GM18873 (cell line): ENCODE results near the gene WWOX.

Experiments used
- ATAC-seq: cut with Tn5 transposase; IDR thresholded peaks from one replicate; pipeline ENCODE4 v1.9.1; 2021; ENCODE audit warnings: mild to moderate bottlenecking, moderate library complexity, moderate number of reproducible peaks; ENCODE audit not compliant: unreplicated experiment, low FRiP score

The WWOX gene

DNA sequence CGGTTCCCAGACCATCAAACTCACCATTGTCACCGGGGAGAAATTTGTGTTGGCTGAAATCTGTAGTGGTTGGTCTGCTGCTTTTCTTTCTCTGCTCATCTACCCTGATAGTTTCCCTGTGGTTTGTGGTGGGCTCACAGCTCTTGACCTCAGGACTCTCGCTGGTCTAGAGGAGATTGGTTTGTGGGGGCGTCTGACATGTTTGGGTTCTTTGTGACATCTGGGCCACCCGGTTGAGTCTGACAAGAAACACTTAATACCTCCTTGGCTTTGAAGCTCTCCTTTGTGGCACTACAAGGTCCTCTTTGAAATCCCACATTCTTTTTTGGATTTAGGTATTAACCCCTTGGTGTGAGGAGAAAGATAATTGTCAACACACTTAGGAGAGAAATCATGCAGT is 662.0 kb downstream of the WWOX start:
- peak; percentile 56 for ATAC-seq

- no peak for ATAC-seq
Observed at GRCh38 chr16:78762222-78762621, 662.8 kb downstream of the WWOX start.

DNA sequence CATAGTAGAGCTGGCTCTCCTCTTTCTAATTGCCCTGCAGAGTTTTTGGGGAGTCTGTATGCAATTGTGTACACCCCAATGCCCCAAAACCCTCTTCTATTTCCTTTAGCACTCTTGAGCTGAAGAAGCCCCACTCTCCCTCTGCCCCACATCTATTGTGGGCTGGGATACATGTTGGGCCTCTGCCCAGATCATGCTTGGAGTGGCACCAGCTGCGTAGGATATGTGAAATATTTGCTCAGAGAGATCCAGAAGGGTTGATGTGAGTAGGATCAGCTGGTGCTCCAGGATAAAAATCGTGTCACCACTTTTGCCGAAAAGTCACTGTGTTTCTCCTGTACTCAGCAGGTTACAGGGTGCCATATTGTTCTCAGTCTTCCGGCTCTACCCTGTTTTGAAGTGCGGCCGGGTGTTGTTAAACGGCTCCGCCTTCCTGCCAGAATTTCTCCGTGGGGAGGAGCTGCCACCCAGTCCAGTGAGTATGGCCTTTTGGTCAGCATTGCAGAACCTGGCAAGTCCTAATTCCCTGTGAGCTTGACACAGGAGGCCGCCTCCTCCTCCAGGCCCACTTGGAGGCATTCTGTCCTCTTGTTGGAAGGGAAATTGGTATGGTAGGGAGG is 664.5 kb downstream of the WWOX start:
- ATAC-seq: no peak

- ATAC-seq: no peak
Observed at GRCh38 chr16:78764478-78764877, 665.0 kb downstream of the WWOX start.

GRCh38 chr16:78768226-78768625 is 668.8 kb downstream of the WWOX start:
- no peak for ATAC-seq

GRCh38 chr16:78768718-78769117 is 669.3 kb downstream of the WWOX start:
- ATAC-seq: peak; percentile 65

DNA sequence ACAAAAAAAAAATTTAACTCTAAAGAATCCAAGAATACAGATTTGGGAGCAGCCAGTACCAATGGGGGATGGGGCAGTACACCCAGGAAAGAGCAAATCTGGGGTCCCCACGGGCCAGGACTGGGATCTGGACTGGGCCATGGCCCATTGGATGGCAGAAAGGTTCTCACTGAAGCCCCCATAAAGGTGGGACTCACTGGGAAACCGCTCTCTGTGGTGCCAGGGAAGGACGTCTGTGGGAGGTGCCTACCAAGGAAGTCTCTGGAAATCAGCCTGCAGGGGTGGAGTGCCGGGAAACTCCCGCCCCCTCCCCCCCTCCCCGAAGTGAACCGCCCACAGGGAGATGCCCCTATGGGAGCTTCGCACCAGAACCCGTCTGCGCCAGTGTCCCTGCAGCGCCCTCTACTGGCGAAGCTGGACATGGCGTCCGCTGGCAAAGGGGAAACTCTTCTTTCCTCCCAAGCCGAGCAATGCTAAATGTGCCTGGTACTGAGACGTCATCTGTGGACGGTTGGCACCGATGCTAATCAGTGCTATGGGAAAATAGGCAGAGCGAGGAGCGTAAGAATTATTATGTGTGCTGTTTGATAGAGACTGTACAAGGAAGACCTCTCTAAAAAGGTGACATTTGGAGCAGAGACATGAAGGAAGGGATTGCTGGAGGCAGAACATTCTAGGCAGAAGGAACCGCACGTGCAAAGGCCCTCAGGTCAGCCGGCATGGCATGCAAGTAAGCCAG is 671.1 kb downstream of the WWOX start:
- ATAC-seq: no peak

DNA sequence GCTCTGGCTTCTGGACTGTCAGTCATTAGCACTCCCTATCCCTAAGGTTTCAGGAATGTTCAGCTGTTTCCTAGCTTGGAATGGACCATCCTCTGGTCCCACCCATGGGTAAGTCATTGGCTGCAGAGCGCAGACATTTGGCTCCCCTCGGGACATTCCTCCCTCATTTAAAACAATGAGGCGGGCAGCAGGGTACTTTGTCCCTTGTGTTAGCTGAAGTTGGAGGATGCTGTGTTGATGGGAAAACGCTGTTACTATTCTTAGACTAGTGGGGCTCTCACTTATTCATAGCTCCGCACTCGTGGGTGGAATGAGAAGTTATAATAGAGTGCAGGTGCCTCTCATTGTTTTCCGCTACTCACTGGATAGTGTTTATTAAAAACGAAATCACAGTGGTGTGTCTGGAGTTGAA is 673.8 kb downstream of the WWOX start:
- ATAC-seq: no peak

- no peak for ATAC-seq
Observed at GRCh38 chr16:78773706-78774105, 674.3 kb downstream of the WWOX start.

DNA sequence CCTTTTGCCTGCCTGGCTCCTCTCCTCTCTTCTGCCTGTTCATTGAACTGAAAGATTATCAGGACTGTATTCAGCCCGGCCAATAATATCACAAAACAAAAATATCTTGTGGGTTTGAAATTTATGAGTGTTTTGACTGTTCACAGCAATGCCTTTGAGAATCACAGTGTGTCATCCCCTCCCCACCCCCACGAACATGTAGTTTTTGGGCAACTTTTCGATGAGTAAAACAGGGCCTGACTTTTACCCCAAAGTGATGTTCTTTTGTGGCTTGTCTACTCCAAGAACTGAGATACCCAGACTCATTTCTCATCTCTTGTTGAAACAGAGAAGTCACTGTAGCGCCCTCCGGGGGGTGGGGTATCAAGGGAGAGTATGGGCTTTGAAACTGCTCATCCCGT is 675.7 kb downstream of the WWOX start:
- ATAC-seq: no peak

DNA sequence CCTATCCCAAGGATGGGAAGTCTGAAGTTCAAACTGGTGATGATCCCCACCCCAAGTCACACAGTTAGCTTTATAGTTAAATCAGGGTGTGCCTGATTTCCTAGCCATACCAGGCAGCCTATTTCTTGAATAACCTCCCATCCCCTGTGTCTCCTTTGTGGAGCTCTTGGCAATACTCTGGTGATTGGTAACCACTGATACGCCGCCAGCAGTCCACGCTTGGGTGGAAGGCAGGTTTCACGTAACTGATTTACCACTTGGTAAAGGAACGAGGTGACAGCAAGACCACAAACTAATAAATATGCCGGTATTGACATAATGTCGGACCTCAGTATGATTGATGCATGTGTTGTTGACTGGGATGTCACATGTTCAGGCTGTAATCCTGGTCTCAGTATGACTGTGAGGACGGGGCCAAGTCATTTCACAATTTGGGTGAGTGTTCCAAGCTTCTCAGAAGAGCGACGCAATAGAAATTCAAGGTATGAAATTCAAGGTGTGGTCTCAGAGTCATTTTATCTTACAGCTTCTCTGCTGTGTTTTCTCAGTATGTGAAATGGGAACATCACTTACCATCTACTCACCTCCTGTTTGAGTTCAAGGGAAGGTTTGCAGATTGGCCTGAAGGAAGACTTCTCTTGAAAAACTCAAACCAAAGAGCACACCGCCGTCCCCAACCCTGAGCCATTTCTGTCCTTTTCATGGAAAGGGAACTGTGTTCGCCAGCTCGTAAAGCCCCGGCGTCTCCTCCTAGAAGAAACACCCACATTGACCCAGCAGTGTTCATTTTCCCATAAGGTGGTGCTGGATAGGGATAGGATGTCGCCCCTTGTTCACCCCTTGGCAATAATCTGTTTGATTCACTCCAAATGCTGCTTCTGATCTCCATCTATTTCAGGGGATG is 678.9 kb downstream of the WWOX start:
- peak; percentile 74 for ATAC-seq

DNA sequence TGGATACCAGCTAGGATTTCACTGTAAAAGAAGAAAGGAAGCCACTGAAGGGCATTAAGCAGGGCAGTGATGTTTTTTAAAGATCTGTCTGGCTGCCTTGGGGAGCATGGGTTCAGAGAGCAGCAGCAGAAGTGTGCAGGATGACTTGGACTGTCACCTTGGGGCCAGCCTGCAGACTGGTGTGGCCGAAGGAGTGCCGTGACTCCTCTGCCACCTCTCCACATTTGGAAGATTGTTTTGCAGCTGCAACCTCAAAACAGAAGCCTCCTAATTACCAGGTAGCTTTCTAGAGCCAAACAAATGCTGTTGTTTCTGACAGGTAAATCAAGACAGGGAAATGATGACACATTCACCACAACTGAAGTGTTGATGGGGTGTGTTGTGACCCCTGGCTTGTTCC is 681.4 kb downstream of the WWOX start:
- no peak for ATAC-seq

GRCh38 chr16:78782572-78782971 is 683.1 kb downstream of the WWOX start:
- no peak for ATAC-seq

- ATAC-seq: no peak
Observed at GRCh38 chr16:78783570-78784079, 684.2 kb downstream of the WWOX start.

DNA sequence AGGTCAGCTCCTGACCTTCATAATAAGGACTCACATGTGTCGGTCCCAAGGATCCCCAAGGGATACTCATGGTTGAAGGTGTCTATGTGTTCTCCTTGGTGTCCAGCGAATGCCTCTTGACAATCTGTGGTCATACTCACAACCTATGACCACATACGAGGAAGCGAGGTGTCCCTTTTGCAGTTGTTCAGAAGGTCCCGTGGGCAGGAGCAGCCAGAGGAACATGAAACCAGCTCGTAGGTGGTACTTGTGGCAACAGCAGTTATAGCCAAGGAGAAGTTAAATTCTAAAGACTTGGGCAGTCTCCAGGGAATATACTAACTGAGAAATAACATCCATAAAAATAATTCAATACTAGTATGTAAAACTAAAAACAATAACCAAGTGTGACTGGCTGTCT is 685.3 kb downstream of the WWOX start:
- no peak for ATAC-seq

GRCh38 chr16:78785218-78785617 is 685.8 kb downstream of the WWOX start:
- no peak for ATAC-seq

GRCh38 chr16:78786635-78787034 is 687.2 kb downstream of the WWOX start:
- ATAC-seq: no peak

DNA sequence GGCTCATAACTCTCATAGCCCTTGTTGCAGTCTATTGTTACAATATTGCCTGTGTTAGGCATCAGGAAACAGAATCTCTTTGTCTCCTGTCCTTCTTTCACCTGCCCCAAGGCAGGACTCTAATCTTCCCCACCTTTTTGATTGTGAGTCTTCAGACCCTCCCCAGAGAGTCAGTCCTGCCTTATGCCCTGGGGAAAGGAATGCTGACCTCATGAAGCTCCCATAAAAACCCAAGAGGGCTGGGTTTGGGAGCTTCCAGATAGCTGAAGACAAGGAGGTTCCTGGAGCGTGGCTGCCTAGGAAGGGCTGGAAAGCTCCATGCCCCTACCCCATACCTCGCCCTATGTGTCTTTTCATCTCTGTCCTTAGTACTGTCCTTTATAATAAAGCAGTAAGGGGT is 688.8 kb downstream of the WWOX start:
- no peak for ATAC-seq

GRCh38 chr16:78788696-78789095 is 689.2 kb downstream of the WWOX start:
- ATAC-seq: no peak

- no peak for ATAC-seq
Observed at GRCh38 chr16:78789561-78789960, 690.1 kb downstream of the WWOX start.

DNA sequence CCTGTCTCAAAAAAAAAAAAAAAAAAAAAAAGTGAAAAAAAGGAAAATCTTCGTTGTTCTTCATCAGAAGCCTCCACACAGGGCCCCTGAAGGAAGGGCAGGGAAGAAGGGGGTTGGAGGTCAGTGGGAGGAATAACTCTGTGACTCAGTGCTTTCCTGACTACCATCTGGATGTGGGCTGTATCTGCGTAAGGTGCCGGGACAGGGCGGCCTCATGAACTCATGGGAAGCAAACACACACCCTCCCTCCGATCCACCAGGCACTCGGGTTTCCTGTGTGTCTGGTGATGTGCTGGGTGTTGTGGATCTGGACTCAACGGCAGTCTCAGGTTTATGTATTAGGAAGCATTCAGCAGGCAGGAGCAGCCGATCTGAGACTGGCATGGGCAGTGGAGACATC is 691.6 kb downstream of the WWOX start:
- ATAC-seq: no peak
